Neural cell (in vitro differentiated cells): ENCODE data around the gene TAB2. TPM values are rescaled to one million over a fixed set of nuclear protein-coding genes. Genes with fewer than 3 reads are reported as not detected.

Source experiments
- H2AFZ ChIP-seq: fragments of 200-600, 300-800 bp; sonication (generic), shearing (Covaris generic); 2 replicates; pipeline ENCODE4 v1.6.0; 2014; ENCODE audit warnings: low read depth, mild to moderate bottlenecking, antibody characterized with exemption, low read length, moderate library complexity
- H3F3A ChIP-seq: fragments of 200-600 bp; shearing (Covaris generic); 2 replicates; pipeline ENCODE4 v1.6.1; 2016; ENCODE audit warnings: mild to moderate bottlenecking, moderate library complexity, mixed read lengths, antibody characterized with exemption, low read length; ENCODE audit not compliant: insufficient read depth, poor library complexity, severe bottlenecking
- H3K27ac ChIP-seq: fragments of 200-600, 300-800 bp; sonication (generic), shearing (Covaris generic); 2 replicates; pipeline ENCODE4 v1.5.1; 2014; ENCODE audit warnings: mild to moderate bottlenecking, low read length, moderate library complexity
- H3K27me3 ChIP-seq: fragments of 300-800, 200-600 bp; sonication (generic), shearing (Covaris generic); 2 replicates; pipeline ENCODE4 v1.6.0; 2014; ENCODE audit warnings: mild to moderate bottlenecking, low read depth, low read length, moderate library complexity; ENCODE audit not compliant: insufficient read depth
- H3K36me3 ChIP-seq: fragments of 300-800, 200-600 bp; sonication (generic), shearing (Covaris generic); 2 replicates; pipeline ENCODE4 v1.5.1; 2014; ENCODE audit warnings: mild to moderate bottlenecking, antibody characterized with exemption, low read length, moderate library complexity; ENCODE audit not compliant: insufficient read depth
- H3K4me2 ChIP-seq: fragments of 300-800, 200-600 bp; sonication (generic), shearing (Covaris generic); 2 replicates; pipeline ENCODE4 v1.6.0; 2014; ENCODE audit warnings: mild to moderate bottlenecking, low read length
- H3K4me3 ChIP-seq: fragments of 300-800, 200-600 bp; sonication (generic), shearing (Covaris generic); 2 replicates; pipeline ENCODE4 v1.5.1; 2014; ENCODE audit warnings: mild to moderate bottlenecking, low read length, moderate library complexity
- H3K79me2 ChIP-seq: fragments of 200-600 bp; shearing (Covaris generic); replicated peaks from 2 replicates; pipeline ENCODE4 v1.6.0; 2014; ENCODE audit warnings: mild to moderate bottlenecking, low read length, moderate library complexity; ENCODE audit not compliant: insufficient read depth
- H3K9ac ChIP-seq: fragments of 300-800, 200-600 bp; sonication (generic), shearing (Covaris generic); 2 replicates; pipeline ENCODE4 v1.6.1; 2016; ENCODE audit warnings: mild to moderate bottlenecking, low read length, mixed read lengths
- H3K9me2 ChIP-seq: fragments of 200-600 bp; shearing (Covaris generic); 2 replicates; pipeline ENCODE4 v1.6.1; 2016; ENCODE audit warnings: mild to moderate bottlenecking, low read length, mixed read lengths; ENCODE audit not compliant: insufficient read depth
- H3K9me3 ChIP-seq: fragments of 200-600, 300-800 bp; sonication (generic), shearing (Covaris generic); 2 replicates; pipeline ENCODE4 v1.6.1; 2016; ENCODE audit warnings: mild to moderate bottlenecking, mixed run types, low read length, moderate library complexity, mixed read lengths
- H4K20me1 ChIP-seq: fragments of 200-600 bp; shearing (Covaris generic); 2 replicates; pipeline ENCODE4 v1.6.1; 2016; ENCODE audit warnings: mild to moderate bottlenecking, mixed run types; ENCODE audit not compliant: insufficient read depth
- CTCF ChIP-seq: fragments of 450-650 bp; IDR thresholded peaks from 2 replicates; pipeline ENCODE4 v1.5.1; 2014; ENCODE audit warnings: antibody characterized with exemption, mild to moderate bottlenecking, moderate library complexity; ENCODE audit not compliant: poor library complexity, severe bottlenecking
- EP300 ChIP-seq: fragments of 450-650 bp; conservative IDR thresholded peaks from 2 replicates; pipeline ENCODE4 v1.6.1; 2014; ENCODE audit warnings: antibody characterized with exemption, mild to moderate bottlenecking, moderate library complexity; ENCODE audit not compliant: poor library complexity, severe bottlenecking
- EZH2 ChIP-seq: fragments of 200-600, 300-800 bp; shearing (Covaris generic), sonication (generic); IDR thresholded peaks from 2 replicates; pipeline ENCODE4 v1.6.1; 2014; ENCODE audit warnings: antibody characterized with exemption, low read length, borderline replicate concordance, mild to moderate bottlenecking; ENCODE audit not compliant: insufficient read depth, poor library complexity, severe bottlenecking
- MXI1 ChIP-seq: fragments of 450-650 bp; conservative IDR thresholded peaks from 2 replicates; pipeline ENCODE4 v1.6.1; 2014; ENCODE audit warnings: antibody characterized with exemption, mild to moderate bottlenecking; ENCODE audit not compliant: poor library complexity, severe bottlenecking
- POLR2AphosphoS5 ChIP-seq: IDR thresholded peaks from 2 replicates; pipeline ENCODE4 v1.6.1; 2012
- RAD21 ChIP-seq: fragments of 450-650 bp; conservative IDR thresholded peaks from 2 replicates; pipeline ENCODE4 v1.6.1; 2014; ENCODE audit warnings: antibody characterized with exemption, mild to moderate bottlenecking, moderate library complexity
- SMC3 ChIP-seq: fragments of 450-650 bp; conservative IDR thresholded peaks from 2 replicates; pipeline ENCODE4 v1.6.1; 2014; ENCODE audit warnings: antibody characterized with exemption, mild to moderate bottlenecking, moderate library complexity; ENCODE audit not compliant: poor library complexity
- TAF1 ChIP-seq: IDR thresholded peaks from 2 replicates; pipeline ENCODE4 v1.6.1; 2012; ENCODE audit warnings: low read depth
- polyA plus RNA-seq: library from polyadenylated mRNA; depleted of rRNA; stranded (reverse); fragments of >200 nt; gene quantifications from 2 replicates; pipeline ENCODE4 v1.2.3, GENCODE V29; 2014
- TF ChIP-seq, protein P1 (sequence below): IDR thresholded peaks from 2 replicates; pipeline ENCODE4 v1.6.1; 2012; ENCODE audit warnings: borderline replicate concordance

Gene TAB2
- polyA plus RNA-seq, 1 donor from 2014 or later = 27.6 TPM

DNA sequence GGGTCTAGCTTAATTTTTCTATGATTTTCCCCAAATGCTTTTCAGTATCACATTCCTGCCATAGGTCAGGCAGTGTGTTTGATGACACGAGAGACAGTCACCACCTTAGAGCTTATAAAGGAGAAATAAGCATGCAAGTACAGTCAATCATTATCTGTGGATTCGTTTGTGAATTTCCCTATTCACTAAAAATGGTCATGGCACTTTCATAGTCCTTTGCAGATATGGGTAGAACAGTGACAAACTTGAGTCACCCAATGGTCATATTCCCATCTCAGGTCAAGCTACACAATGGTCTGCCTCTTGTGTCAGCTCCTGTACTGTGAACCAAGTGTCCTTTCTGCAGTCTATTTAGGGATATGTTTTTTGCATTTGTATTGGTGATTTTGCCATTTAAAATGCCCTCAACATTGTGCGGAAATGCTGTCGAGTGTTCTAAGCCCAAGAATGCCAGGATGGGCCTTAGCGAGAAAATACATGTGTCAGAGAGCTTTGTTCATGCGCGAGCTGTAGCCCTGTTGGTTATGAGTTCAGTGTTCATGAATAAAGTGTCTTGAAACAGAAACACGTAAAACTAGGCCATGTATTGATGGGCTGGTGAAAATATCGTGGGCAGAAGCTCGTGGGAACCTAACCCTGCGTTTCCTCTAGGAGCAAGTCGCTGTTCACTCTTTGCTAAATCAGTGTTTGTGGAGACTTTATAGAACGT lies 102.3 kb downstream of the TAB2 start:
- H3K4me2 ChIP-seq = no peak overlapping the region
- no peaks in the 10 kb centered on the region for H4K20me1 ChIP-seq
- no peaks in the 10 kb centered on the region for H3K36me3 ChIP-seq
- H3F3A ChIP-seq = no peaks in the 10 kb centered on the region
- H3K9ac ChIP-seq = no peak overlapping the region
- no peaks in the 10 kb centered on the region for H3K9me2 ChIP-seq
- H3K79me2 ChIP-seq = no peaks in the 10 kb centered on the region
- H3K4me3 ChIP-seq = no peak overlapping the region
- no peaks in the 10 kb centered on the region for H3K27me3 ChIP-seq
- no peak overlapping the region for H2AFZ ChIP-seq
- H3K9me3 ChIP-seq = no peaks in the 10 kb centered on the region
- no peak overlapping the region for H3K27ac ChIP-seq
- TF ChIP-seq RAD21 = no peak
- no peak for TF ChIP-seq CTCF
- no peak for TF ChIP-seq EZH2
- TF ChIP-seq, protein P1, sequence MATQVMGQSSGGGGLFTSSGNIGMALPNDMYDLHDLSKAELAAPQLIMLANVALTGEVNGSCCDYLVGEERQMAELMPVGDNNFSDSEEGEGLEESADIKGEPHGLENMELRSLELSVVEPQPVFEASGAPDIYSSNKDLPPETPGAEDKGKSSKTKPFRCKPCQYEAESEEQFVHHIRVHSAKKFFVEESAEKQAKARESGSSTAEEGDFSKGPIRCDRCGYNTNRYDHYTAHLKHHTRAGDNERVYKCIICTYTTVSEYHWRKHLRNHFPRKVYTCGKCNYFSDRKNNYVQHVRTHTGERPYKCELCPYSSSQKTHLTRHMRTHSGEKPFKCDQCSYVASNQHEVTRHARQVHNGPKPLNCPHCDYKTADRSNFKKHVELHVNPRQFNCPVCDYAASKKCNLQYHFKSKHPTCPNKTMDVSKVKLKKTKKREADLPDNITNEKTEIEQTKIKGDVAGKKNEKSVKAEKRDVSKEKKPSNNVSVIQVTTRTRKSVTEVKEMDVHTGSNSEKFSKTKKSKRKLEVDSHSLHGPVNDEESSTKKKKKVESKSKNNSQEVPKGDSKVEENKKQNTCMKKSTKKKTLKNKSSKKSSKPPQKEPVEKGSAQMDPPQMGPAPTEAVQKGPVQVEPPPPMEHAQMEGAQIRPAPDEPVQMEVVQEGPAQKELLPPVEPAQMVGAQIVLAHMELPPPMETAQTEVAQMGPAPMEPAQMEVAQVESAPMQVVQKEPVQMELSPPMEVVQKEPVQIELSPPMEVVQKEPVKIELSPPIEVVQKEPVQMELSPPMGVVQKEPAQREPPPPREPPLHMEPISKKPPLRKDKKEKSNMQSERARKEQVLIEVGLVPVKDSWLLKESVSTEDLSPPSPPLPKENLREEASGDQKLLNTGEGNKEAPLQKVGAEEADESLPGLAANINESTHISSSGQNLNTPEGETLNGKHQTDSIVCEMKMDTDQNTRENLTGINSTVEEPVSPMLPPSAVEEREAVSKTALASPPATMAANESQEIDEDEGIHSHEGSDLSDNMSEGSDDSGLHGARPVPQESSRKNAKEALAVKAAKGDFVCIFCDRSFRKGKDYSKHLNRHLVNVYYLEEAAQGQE = no peak
- no peak for TF ChIP-seq EP300
- no peak for TF ChIP-seq MXI1
- TF ChIP-seq TAF1 = no peak
- TF ChIP-seq POLR2AphosphoS5 = no peak
- no peak for TF ChIP-seq SMC3

DNA sequence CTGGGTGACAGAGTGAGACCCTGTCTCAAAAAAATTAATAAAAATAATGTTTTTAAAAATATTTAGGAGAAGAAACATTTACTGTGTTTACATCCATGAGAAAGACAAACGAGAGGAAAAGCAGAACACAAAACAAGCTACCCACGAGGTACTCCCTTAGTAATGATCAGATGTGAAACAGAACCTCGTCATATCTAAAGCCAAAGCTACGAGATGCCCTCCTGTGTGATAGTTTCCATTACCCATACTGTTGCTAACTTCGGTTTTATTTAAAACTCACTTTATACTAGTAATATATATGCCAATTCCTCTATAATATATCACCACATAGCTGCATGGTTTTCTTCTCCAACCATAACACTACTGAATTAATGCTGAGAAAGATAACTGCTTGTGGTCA lies 103.6 kb downstream of the TAB2 start:
- no peak for TF ChIP-seq POLR2AphosphoS5
- TF ChIP-seq EZH2 = no peak
- no peak for TF ChIP-seq EP300
- no peak for TF ChIP-seq MXI1
- TF ChIP-seq RAD21 = no peak
- no peak for TF ChIP-seq CTCF
- no peak for TF ChIP-seq TAF1
- TF ChIP-seq, protein P1 = no peak
- TF ChIP-seq SMC3 = no peak
- Histone ChIP-seq H3K4me2 (no peak overlapping the region), H3K4me3 (no peak overlapping the region), H3K27ac (no peak overlapping the region), H3F3A (no peaks in the 10 kb centered on the region), H3K36me3 (no peaks in the 10 kb centered on the region), H3K79me2 (no peaks in the 10 kb centered on the region), H3K9ac (no peak overlapping the region), H2AFZ (no peak overlapping the region), H3K9me2 (no peaks in the 10 kb centered on the region), H3K27me3 (no peaks in the 10 kb centered on the region), H4K20me1 (no peaks in the 10 kb centered on the region), H3K9me3 (no peaks in the 10 kb centered on the region)
